Smooth muscle cell (in vitro differentiated cells): ENCODE measurements around the gene GARNL3. TPM values are rescaled to one million over a fixed set of nuclear protein-coding genes. Genes with fewer than 3 reads are reported as not detected.

Experiments used
- DNase-seq: peaks from one replicate; lab custom pipeline; 2025; ENCODE audit not compliant: unreplicated experiment; lab: John Stamatoyannopoulos, UW
- H2AFZ ChIP-seq: fragments of 200-600 bp; sonication (generic); 2 replicates; pipeline ENCODE4 v1.6.0; 2016; ENCODE audit warnings: antibody characterized with exemption, low read depth, mild to moderate bottlenecking
- H3F3A ChIP-seq: fragments of 200-600 bp; sonication (generic); 2 replicates; pipeline ENCODE4 v1.6.0; 2017; ENCODE audit warnings: antibody characterized with exemption, low read depth
- H3K27ac ChIP-seq: fragments of 200-600 bp; sonication (generic); 2 replicates; pipeline ENCODE4 v1.5.1; 2016; ENCODE audit warnings: low read depth, mild to moderate bottlenecking
- H3K27me3 ChIP-seq: fragments of 200-600 bp; sonication (generic); 2 replicates; pipeline ENCODE4 v1.6.1; 2016; ENCODE audit warnings: low read depth, mild to moderate bottlenecking
- H3K36me3 ChIP-seq: fragments of 200-600 bp; sonication (generic); 2 replicates; pipeline ENCODE4 v1.5.1; 2016; ENCODE audit warnings: low read depth
- H3K4me1 ChIP-seq: fragments of 200-600 bp; sonication (generic); 2 replicates; pipeline ENCODE4 v1.5.1; 2016; ENCODE audit warnings: low read depth
- H3K4me2 ChIP-seq: fragments of 200-600 bp; sonication (generic); 2 replicates; pipeline ENCODE4 v1.6.0; 2016; ENCODE audit warnings: mild to moderate bottlenecking
- H3K4me3 ChIP-seq: fragments of 200-600 bp; sonication (generic); 2 replicates; pipeline ENCODE4 v1.5.1; 2016; ENCODE audit warnings: mild to moderate bottlenecking
- H3K79me2 ChIP-seq: fragments of 200-600 bp; sonication (generic); 2 replicates; pipeline ENCODE4 v1.6.0; 2016; ENCODE audit warnings: low read depth, mild to moderate bottlenecking
- H3K9ac ChIP-seq: fragments of 200-600 bp; sonication (generic); 2 replicates; pipeline ENCODE4 v1.6.0; 2016; ENCODE audit warnings: low read depth
- H3K9me3 ChIP-seq: fragments of 200-600 bp; sonication (generic); replicated peaks from 2 replicates; pipeline ENCODE4 v1.5.1; 2016; ENCODE audit warnings: low read depth
- H4K20me1 ChIP-seq: fragments of 200-600 bp; sonication (generic); 2 replicates; pipeline ENCODE4 v1.6.0; 2016; ENCODE audit warnings: low read depth
- WGBS: methylation state at CpG from one replicate; pipeline ENCODE4 v1.1.7; 2016; ENCODE audit warnings: low lambda C conversion rate; 5-methylcytosine and 5-hydroxymethylcytosine counted together
- polyA plus RNA-seq: library from polyadenylated mRNA; unstranded; fragments of >200 nt; fragmentation: Nextera tagmentation; extraction: Ambion mirVana; gene quantifications from 2 replicates; pipeline ENCODE4 v1.2.1, GENCODE V29; 2016
- total RNA-seq: library from RNA; depleted of rRNA; stranded (reverse); fragments of >200 nt; gene quantifications from 2 replicates; pipeline ENCODE4 v1.2.3, GENCODE V29; 2014
- TF ChIP-seq, protein P1 (sequence below): fragments of 200-600 bp; sonication (generic); IDR thresholded peaks from 2 replicates; pipeline ENCODE4 v1.5.1; 2017; ENCODE audit warnings: borderline replicate concordance, mild to moderate bottlenecking, antibody characterized with exemption; ENCODE audit not compliant: insufficient read depth, poor library complexity, severe bottlenecking

Gene GARNL3
- total and polyA plus RNA-seq, 2 experiments from 2014 or later: 4.7 to 18.5 TPM

DNA sequence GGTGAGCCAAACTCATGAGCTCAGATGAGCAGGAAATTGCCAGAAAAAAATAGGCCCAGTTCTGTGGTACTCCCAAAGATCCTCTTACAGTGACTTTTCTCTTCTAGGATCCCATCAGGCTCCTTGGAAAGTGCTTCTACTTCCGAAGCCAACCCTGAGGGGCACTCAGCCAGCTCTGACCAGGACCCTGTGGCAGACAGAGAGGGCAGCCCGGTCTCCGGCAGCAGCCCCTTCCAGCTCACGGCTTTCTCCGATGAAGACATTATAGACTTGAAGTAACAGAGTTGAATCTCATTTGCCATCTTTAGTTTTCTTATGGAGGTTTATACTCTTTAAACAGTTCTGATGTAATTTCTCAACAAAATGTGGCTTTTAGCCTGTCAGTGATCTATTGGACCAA is 128.4 kb downstream of the GARNL3 start:
- H3K27ac ChIP-seq: no peak overlapping the region
- H3K4me2 ChIP-seq: no peak overlapping the region
- TF ChIP-seq, protein P1, sequence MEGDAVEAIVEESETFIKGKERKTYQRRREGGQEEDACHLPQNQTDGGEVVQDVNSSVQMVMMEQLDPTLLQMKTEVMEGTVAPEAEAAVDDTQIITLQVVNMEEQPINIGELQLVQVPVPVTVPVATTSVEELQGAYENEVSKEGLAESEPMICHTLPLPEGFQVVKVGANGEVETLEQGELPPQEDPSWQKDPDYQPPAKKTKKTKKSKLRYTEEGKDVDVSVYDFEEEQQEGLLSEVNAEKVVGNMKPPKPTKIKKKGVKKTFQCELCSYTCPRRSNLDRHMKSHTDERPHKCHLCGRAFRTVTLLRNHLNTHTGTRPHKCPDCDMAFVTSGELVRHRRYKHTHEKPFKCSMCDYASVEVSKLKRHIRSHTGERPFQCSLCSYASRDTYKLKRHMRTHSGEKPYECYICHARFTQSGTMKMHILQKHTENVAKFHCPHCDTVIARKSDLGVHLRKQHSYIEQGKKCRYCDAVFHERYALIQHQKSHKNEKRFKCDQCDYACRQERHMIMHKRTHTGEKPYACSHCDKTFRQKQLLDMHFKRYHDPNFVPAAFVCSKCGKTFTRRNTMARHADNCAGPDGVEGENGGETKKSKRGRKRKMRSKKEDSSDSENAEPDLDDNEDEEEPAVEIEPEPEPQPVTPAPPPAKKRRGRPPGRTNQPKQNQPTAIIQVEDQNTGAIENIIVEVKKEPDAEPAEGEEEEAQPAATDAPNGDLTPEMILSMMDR: no peak
- H3F3A ChIP-seq: peaks cover 37% of the 10 kb centered on the region
- H3K27me3 ChIP-seq: no peaks in the 10 kb centered on the region
- peaks cover 18% of the 10 kb centered on the region for H3K4me1 ChIP-seq
- H4K20me1 ChIP-seq: no peaks in the 10 kb centered on the region
- no peaks in the 10 kb centered on the region for H3K36me3 ChIP-seq
- 95% methylated on average over 5 of the region's 5 CpGs for WGBS
- H3K4me3 ChIP-seq: no peak overlapping the region
- no peaks in the 10 kb centered on the region for H3K9me3 ChIP-seq
- no peak overlapping the region for H2AFZ ChIP-seq
- no peak for DNase-seq
- peaks cover 3% of the 10 kb centered on the region for H3K79me2 ChIP-seq
- no peak overlapping the region for H3K9ac ChIP-seq

DNA sequence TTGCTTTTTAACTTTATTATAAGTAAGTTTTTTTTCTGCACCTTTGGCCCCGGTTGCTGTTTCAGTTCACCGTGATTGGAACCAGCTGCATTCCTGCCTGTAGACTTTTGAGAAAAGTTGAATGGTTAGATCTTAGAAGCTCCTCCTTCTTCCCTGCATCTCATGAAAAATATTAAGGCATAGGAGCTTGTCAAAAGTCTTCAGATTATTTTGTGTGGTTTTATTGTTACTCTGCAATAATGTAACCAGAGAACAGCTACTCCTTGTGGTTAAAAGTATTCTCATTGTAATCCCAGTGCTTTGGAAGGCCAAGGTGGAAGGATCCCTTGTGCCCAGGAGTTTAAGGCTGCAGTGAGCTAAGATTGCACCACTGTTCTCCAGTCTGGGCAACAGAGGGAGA is 129.1 kb downstream of the GARNL3 start:
- peaks cover 35% of the 10 kb centered on the region for H3F3A ChIP-seq
- H3K27ac ChIP-seq: no peak overlapping the region
- H3K4me1 ChIP-seq: peaks cover 23% of the 10 kb centered on the region
- H3K27me3 ChIP-seq: no peaks in the 10 kb centered on the region
- DNase-seq: no peak
- no peaks in the 10 kb centered on the region for H3K36me3 ChIP-seq
- H2AFZ ChIP-seq: no peak overlapping the region
- no peak overlapping the region for H3K4me3 ChIP-seq
- H3K9me3 ChIP-seq: no peaks in the 10 kb centered on the region
- TF ChIP-seq, protein P1: no peak
- H3K4me2 ChIP-seq: peak overlapping the region; percentile 17
- no peak overlapping the region for H3K9ac ChIP-seq
- peaks cover 10% of the 10 kb centered on the region for H3K79me2 ChIP-seq
- peaks cover 6% of the 10 kb centered on the region for H4K20me1 ChIP-seq
- WGBS: 71% methylated on average over 2 of the region's 2 CpGs

DNA sequence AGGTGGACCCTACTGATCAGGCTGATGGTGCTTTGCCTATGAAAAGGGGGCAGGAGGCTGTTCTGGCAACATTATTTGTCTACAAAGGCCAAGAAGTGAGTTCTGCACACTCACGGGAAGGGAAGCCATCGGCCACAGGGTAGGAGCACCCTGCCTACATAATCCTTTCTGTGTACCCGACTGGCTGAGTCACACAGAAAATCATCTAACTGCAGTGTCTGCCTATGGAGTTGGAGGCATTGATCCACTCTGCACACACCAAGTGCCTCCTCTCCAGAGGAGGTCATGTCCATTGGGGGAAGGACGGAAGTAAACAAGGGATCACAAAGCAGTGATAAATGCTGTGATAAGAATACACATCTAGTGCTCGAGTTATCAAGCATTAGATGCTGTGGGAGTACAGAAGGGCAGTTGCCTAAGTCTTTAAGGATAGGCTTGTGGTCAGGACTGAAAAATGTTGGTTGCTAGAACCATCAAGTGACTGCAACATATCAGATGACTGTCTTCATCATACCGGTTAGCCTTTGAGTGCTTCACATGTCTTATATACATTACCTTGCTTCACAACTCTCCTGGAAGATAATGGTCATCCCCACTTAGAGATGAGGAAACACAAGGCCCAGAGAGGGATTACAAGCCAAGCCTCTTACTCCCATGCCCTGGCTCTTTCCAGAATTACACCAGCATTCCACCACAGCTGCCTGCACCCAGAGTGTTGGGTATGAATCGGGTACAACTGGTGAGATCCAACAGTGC is 131.1 kb downstream of the GARNL3 start:
- peak overlapping the region; percentile 54 for H3K27ac ChIP-seq

More for the DNA sequence above, 131.1 kb downstream of the GARNL3 start:
- Histone ChIP-seq H3K9me3 (no peaks in the 10 kb centered on the region), H3K4me3 (peak overlapping the region; percentile 42), H3K79me2 (peaks cover 23% of the 10 kb centered on the region), H2AFZ (no peak overlapping the region), H3K9ac (no peak overlapping the region), H3K27me3 (no peaks in the 10 kb centered on the region), H4K20me1 (peaks cover 12% of the 10 kb centered on the region), H3F3A (peaks cover 17% of the 10 kb centered on the region), H3K4me2 (peak overlapping the region; percentile 82), H3K4me1 (peaks cover 13% of the 10 kb centered on the region), H3K36me3 (no peaks in the 10 kb centered on the region)
- TF ChIP-seq, protein P1: no peak
- DNase-seq: no peak
- 23% methylated on average over 7 of the region's 7 CpGs for WGBS
